H9 (cell line): Measurements from ENCODE around the gene PRDX1. TPM values are rescaled to one million over a fixed set of nuclear protein-coding genes. Genes with fewer than 3 reads are reported as not detected.

ENCODE experiments used
- DNase-seq: peaks from one replicate; pipeline ENCODE4 v3.0.0-alpha.2; 2017
- H2AFZ ChIP-seq: one replicate; pipeline ENCODE4 v1.6.1; 2013; ENCODE audit warnings: mild to moderate bottlenecking, low read length, control low read depth, moderate library complexity
- H2AK5ac ChIP-seq: 2 replicates; pipeline ENCODE4 v1.6.1; 2013; ENCODE audit warnings: low read length, control low read depth, mixed read lengths; ENCODE audit not compliant: insufficient read length
- H2BK120ac ChIP-seq: one replicate; pipeline ENCODE4 v1.6.1; 2013; ENCODE audit warnings: low read depth, mild to moderate bottlenecking, low read length, control low read depth, inconsistent platforms; ENCODE audit not compliant: poor library complexity, severe bottlenecking
- H2BK12ac ChIP-seq: 2 replicates; pipeline ENCODE4 v1.6.1; 2013; ENCODE audit warnings: low read length, control low read depth, mixed read lengths, low read depth; ENCODE audit not compliant: insufficient read length
- H2BK15ac ChIP-seq: 2 replicates; pipeline ENCODE4 v1.6.1; 2013; ENCODE audit warnings: low read depth, low read length, control low read depth
- H2BK20ac ChIP-seq: one replicate; pipeline ENCODE4 v1.6.1; 2013; ENCODE audit warnings: low read depth, mild to moderate bottlenecking, low read length, control low read depth, inconsistent platforms; ENCODE audit not compliant: poor library complexity, severe bottlenecking
- H2BK5ac ChIP-seq: 2 replicates; pipeline ENCODE4 v1.6.1; 2013; ENCODE audit warnings: low read length, control low read depth, mixed read lengths; ENCODE audit not compliant: insufficient read length
- H3K14ac ChIP-seq: 2 replicates; pipeline ENCODE4 v1.6.1; 2013; ENCODE audit warnings: low read length, control low read depth; ENCODE audit not compliant: insufficient read depth
- H3K18ac ChIP-seq: 2 replicates; pipeline ENCODE4 v1.6.1; 2013; ENCODE audit warnings: low read depth, mild to moderate bottlenecking, mixed read lengths, low read length, control low read depth; ENCODE audit not compliant: insufficient read length
- H3K23ac ChIP-seq: 2 replicates; pipeline ENCODE4 v1.6.1; 2013; ENCODE audit warnings: low read length, control low read depth, mixed read lengths, low read depth; ENCODE audit not compliant: insufficient read length
- H3K23me2 ChIP-seq: 2 replicates; pipeline ENCODE4 v1.6.1; 2013; ENCODE audit warnings: low read depth, mild to moderate bottlenecking, mixed read lengths, low read length, control low read depth; ENCODE audit not compliant: insufficient read length, poor library complexity, severe bottlenecking
- H3K27ac ChIP-seq: 2 replicates; pipeline ENCODE4 v1.5.1; 2013; ENCODE audit warnings: low read length, control low read depth, mixed read lengths, low read depth; ENCODE audit not compliant: insufficient read length
- H3K27me3 ChIP-seq: 2 replicates; pipeline ENCODE4 v1.6.1; 2013; ENCODE audit warnings: low read length, control low read depth, inconsistent platforms; ENCODE audit not compliant: insufficient read depth
- H3K4ac ChIP-seq: 2 replicates; pipeline ENCODE4 v1.6.1; 2013; ENCODE audit warnings: low read depth, mild to moderate bottlenecking, control low read depth, inconsistent platforms, low read length, moderate library complexity
- H3K4me1 ChIP-seq: 2 replicates; pipeline ENCODE4 v1.6.1; 2013; ENCODE audit warnings: low read length, control low read depth, inconsistent platforms; ENCODE audit not compliant: insufficient read depth
- H3K4me2 ChIP-seq: 2 replicates; pipeline ENCODE4 v1.6.1; 2013; ENCODE audit warnings: low read length, control low read depth, mixed read lengths; ENCODE audit not compliant: insufficient read length, insufficient read depth
- H3K56ac ChIP-seq: 2 replicates; pipeline ENCODE4 v1.6.1; 2013; ENCODE audit warnings: low read depth, mild to moderate bottlenecking, mixed read lengths, low read length, control low read depth; ENCODE audit not compliant: insufficient read length
- H3K79me1 ChIP-seq: 2 replicates; pipeline ENCODE4 v1.6.1; 2013; ENCODE audit warnings: low read depth, mild to moderate bottlenecking, moderate library complexity, low read length, control low read depth, inconsistent platforms; ENCODE audit not compliant: insufficient read depth, poor library complexity, severe bottlenecking
- H3K79me2 ChIP-seq: 2 replicates; pipeline ENCODE4 v1.6.1; 2013; ENCODE audit warnings: low read length, control low read depth, inconsistent platforms; ENCODE audit not compliant: insufficient read depth
- H3K9ac ChIP-seq: 2 replicates; pipeline ENCODE4 v1.6.1; 2013; ENCODE audit warnings: low read length, control low read depth, mixed read lengths; ENCODE audit not compliant: insufficient read length; ENCODE audit errors: extremely low read depth
- H3K9me3 ChIP-seq: one replicate; pipeline ENCODE4 v1.6.1; 2013; ENCODE audit warnings: low read depth, low read length, inconsistent platforms; ENCODE audit not compliant: control insufficient read depth
- H3T11ph ChIP-seq: one replicate; pipeline ENCODE4 v1.6.1; 2013; ENCODE audit warnings: mild to moderate bottlenecking, low read length, control low read depth, inconsistent platforms
- H4K20me1 ChIP-seq: one replicate; pipeline ENCODE4 v1.6.1; 2013; ENCODE audit not compliant: control insufficient read depth, insufficient read length, insufficient read depth
- H4K5ac ChIP-seq: 2 replicates; pipeline ENCODE4 v1.6.1; 2013; ENCODE audit warnings: low read depth, mild to moderate bottlenecking, mixed read lengths, low read length, control low read depth; ENCODE audit not compliant: insufficient read length
- H4K8ac ChIP-seq: replicated peaks from 2 replicates; pipeline ENCODE4 v1.6.1; 2013; ENCODE audit warnings: low read length, control low read depth, mixed read lengths, low read depth; ENCODE audit not compliant: insufficient read length
- H4K91ac ChIP-seq: 2 replicates; pipeline ENCODE4 v1.6.1; 2013; ENCODE audit warnings: low read depth, mild to moderate bottlenecking, moderate library complexity, mixed read lengths, low read length, control low read depth; ENCODE audit not compliant: insufficient read length
- H3K27ac Mint-ChIP-seq, 3 experiments: 2 replicates in 2 of 3; 3 replicates in 1 of 3; pipeline ENCODE4 v1.8.0; 2020 to 2021; ENCODE audit warnings: mixed read lengths in 3 of 3, mild to moderate bottlenecking in 1 of 3, moderate library complexity in 1 of 3
- H3K27me3 Mint-ChIP-seq: 2 replicates; pipeline ENCODE4 v1.8.0; 2021; ENCODE audit warnings: low read depth, mild to moderate bottlenecking, moderate library complexity, mixed read lengths
- H3K36me3 Mint-ChIP-seq, 3 experiments: 2 replicates in 2 of 3; 3 replicates in 1 of 3; pipeline ENCODE4 v1.8.0; 2020 to 2021; ENCODE audit warnings: low read depth in 3 of 3, mixed read lengths in 3 of 3; ENCODE audit not compliant: insufficient read depth in 1 of 3
- H3K4me1 Mint-ChIP-seq, 2 experiments: 2 replicates each; pipeline ENCODE4 v1.8.0; 2020; ENCODE audit warnings: mixed read lengths in 2 of 2
- H3K4me3 Mint-ChIP-seq, 2 experiments: 2 replicates in 1 of 2; 3 replicates in 1 of 2; pipeline ENCODE4 v1.8.0; 2020 to 2021; ENCODE audit warnings: mild to moderate bottlenecking in 2 of 2, mixed read lengths in 2 of 2, moderate library complexity in 1 of 2
- H3K9me3 Mint-ChIP-seq, 2 experiments: 2 replicates in 1 of 2; 3 replicates in 1 of 2; pipeline ENCODE4 v1.8.0; 2020; ENCODE audit warnings: mild to moderate bottlenecking in 2 of 2, mixed read lengths in 2 of 2, moderate library complexity in 1 of 2
- WGBS: extraction: QIAGEN DNeasy Blood & Tissue Kit; methylation state at CpG from one replicate; pipeline ENCODE4 v1.1.7; 2013; ENCODE audit warnings: missing lambda C conversion rate, low lambda C conversion rate, mixed read lengths; ENCODE audit not compliant: insufficient read length; ENCODE audit errors: extremely low coverage; 5-methylcytosine and 5-hydroxymethylcytosine counted together
- total RNA-seq: library from RNA; stranded (reverse); gene quantifications from 2 replicates; pipeline ENCODE4 v1.2.1, GENCODE V29; 2021
- TF ChIP-seq, protein P1 (sequence below): fragments of 200-600 bp; sonication (generic); conservative IDR thresholded peaks from 3 replicates; pipeline ENCODE4 v1.8.0; 2021; ENCODE audit warnings: antibody characterized with exemption, mild to moderate bottlenecking

The PRDX1 gene
- total RNA-seq, 1 experiment from 2014 or later: 1,003 TPM

DNA sequence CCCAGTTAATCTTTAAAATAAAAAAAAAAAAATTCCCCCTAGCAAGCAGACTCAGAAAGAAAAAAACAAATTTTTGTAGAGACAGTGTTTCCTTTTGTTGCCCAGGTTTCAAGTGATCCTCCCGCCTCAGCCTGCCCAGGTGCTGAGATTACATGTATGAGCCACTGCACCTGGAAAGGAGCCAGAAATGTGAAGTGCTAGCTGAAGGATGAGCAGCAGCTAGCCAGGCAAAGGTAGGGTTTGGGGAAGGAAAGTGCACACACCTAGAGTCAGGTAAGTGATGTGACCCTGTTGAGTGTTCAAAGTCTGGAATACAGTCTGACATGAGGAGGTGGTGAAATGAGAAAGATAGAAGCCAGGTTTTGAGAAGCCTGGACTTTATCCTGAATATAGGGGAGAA, 30.6 kb upstream of the PRDX1 start:
- no peak overlapping the region for H2BK120ac ChIP-seq
- H4K5ac ChIP-seq: no peak overlapping the region
- H2BK20ac ChIP-seq: no peak overlapping the region
- no peak overlapping the region for H3K9ac ChIP-seq
- H3K27me3 ChIP-seq: no peaks in the 10 kb centered on the region
- WGBS: no CpG with 5 or more reads among the region's 1 CpG
- H2BK12ac ChIP-seq: no peak overlapping the region
- no peak for DNase-seq
- H3K79me2 ChIP-seq: peaks cover 12% of the 10 kb centered on the region; the same call in 1 of the 2 replicates
- H3K4me3 Mint-ChIP-seq: peak overlapping the region; percentile 46 to 64
- H3K9me3 ChIP-seq: no peaks in the 10 kb centered on the region
- peaks cover 12 to 37% (median 36%) of the 10 kb centered on the region in 3 experiments for H3K36me3 Mint-ChIP-seq
- TF ChIP-seq, protein P1, sequence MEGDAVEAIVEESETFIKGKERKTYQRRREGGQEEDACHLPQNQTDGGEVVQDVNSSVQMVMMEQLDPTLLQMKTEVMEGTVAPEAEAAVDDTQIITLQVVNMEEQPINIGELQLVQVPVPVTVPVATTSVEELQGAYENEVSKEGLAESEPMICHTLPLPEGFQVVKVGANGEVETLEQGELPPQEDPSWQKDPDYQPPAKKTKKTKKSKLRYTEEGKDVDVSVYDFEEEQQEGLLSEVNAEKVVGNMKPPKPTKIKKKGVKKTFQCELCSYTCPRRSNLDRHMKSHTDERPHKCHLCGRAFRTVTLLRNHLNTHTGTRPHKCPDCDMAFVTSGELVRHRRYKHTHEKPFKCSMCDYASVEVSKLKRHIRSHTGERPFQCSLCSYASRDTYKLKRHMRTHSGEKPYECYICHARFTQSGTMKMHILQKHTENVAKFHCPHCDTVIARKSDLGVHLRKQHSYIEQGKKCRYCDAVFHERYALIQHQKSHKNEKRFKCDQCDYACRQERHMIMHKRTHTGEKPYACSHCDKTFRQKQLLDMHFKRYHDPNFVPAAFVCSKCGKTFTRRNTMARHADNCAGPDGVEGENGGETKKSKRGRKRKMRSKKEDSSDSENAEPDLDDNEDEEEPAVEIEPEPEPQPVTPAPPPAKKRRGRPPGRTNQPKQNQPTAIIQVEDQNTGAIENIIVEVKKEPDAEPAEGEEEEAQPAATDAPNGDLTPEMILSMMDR: no peak
- H2AK5ac ChIP-seq: no peak overlapping the region
- H2BK15ac ChIP-seq: no peak overlapping the region
- no peak overlapping the region for H2BK5ac ChIP-seq
- H3K18ac ChIP-seq: no peak overlapping the region
- H3K27ac Mint-ChIP-seq: peak overlapping the region in 2 of 3 experiments; percentile 40 to 81; a peak in 4 of 7 replicates
- no peak overlapping the region for H3K27ac ChIP-seq
- H3K79me1 ChIP-seq: peaks cover 4% of the 10 kb centered on the region
- H3K4me1 Mint-ChIP-seq: peaks cover 16% of the 10 kb centered on the region in 2 experiments
- H3K27me3 Mint-ChIP-seq: no peaks in the 10 kb centered on the region; the same call in 1 of the 2 replicates
- H3K23me2 ChIP-seq: peaks cover 7% of the 10 kb centered on the region
- H3K56ac ChIP-seq: no peak overlapping the region
- H4K8ac ChIP-seq: no peak overlapping the region
- no peak overlapping the region for H2AFZ ChIP-seq
- H3K4me1 ChIP-seq: peaks cover 3% of the 10 kb centered on the region
- H4K20me1 ChIP-seq: peaks cover 2% of the 10 kb centered on the region
- H3K23ac ChIP-seq: no peak overlapping the region
- no peak overlapping the region for H3K14ac ChIP-seq
- H3K9me3 Mint-ChIP-seq: no peaks in the 10 kb centered on the region
- no peak overlapping the region for H4K91ac ChIP-seq
- peak overlapping the region; percentile 40 for H3K4me2 ChIP-seq
- no peak overlapping the region for H3K4ac ChIP-seq
- no peak overlapping the region for H3T11ph ChIP-seq
